ENCODE measurements around the gene FAM171A1. TPM values are rescaled to one million over a fixed set of nuclear protein-coding genes. Genes with fewer than 3 reads are reported as not detected.

The FAM171A1 gene
- polyA plus RNA-seq, 4 donors = 9.2 to 28.4 (median 18.2) TPM

- no peak for FAIRE-seq
- Histone ChIP-seq H3K4me1 (ENCODE audit: control insufficient read depth in 3 of 3, insufficient read depth in 2 of 3, low read depth in 1 of 3, low read length in 2 of 3) (no peaks in the 10 kb centered on the region), H3K4me3 (ENCODE audit: low read depth in 1 of 3, low read length in 3 of 3) (no peak overlapping the region), H3K27me3 (ENCODE audit: control insufficient read depth in 3 of 3, insufficient read depth in 3 of 3, low read length in 3 of 3) (no peaks in the 10 kb centered on the region), H3K9me3 (ENCODE audit: control insufficient read depth in 2 of 2, insufficient read depth in 1 of 2, low read depth in 1 of 2, low read length in 1 of 2) (peaks cover 0 to 9% of the 10 kb centered on the region in 2 donors), H3K27ac (ENCODE audit: low read depth in 1 of 3, low read length in 2 of 3) (no peak overlapping the region), H3K36me3 (ENCODE audit: control insufficient read depth in 3 of 3, insufficient read depth in 2 of 3, low read depth in 1 of 3, low read length in 3 of 3) (no peaks in the 10 kb centered on the region)
- WGBS, 3 donors = 56 to 61% (median 57%) methylated on average over 17 of the region's 17 CpGs
- DNase-seq = peak in 1 of 2 donors; percentile 24
Measured at GRCh38 chr10:15385552-15386455, 14.7 kb upstream of the FAM171A1 start.

DNA sequence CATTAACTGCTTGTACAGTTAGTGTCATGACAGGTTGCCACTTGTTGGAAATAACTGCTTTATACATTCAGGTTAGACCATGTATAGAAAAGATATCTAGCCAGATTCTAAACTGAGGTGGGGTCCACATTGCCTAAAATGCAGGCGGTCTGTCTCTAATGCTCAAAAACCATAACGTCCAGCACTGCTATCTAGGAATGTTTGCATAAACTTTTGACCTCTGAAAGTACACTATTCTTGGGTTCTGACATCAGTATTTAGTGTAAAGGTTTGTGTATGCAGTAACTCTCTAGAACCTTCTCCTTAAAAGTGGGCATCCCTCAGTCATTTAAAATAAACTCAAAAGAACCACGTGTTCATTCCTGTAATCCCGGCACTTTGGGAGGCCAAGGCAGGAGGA lies 10.3 kb upstream of the FAM171A1 start:
- H3K36me3 ChIP-seq (ENCODE audit: control insufficient read depth in 3 of 3, insufficient read depth in 2 of 3, low read depth in 1 of 3, low read length in 3 of 3) = no peaks in the 10 kb centered on the region
- H3K27me3 ChIP-seq (ENCODE audit: control insufficient read depth in 3 of 3, insufficient read depth in 3 of 3, low read length in 3 of 3) = no peaks in the 10 kb centered on the region
- WGBS, 3 donors = 39 to 56% (median 51%) methylated on average over 4 of the region's 4 CpGs
- H3K4me3 ChIP-seq (ENCODE audit: low read depth in 1 of 3, low read length in 3 of 3) = no peak overlapping the region
- no peak for DNase-seq
- peaks cover 0 to 9% of the 10 kb centered on the region in 2 donors for H3K9me3 ChIP-seq (ENCODE audit: control insufficient read depth in 2 of 2, insufficient read depth in 1 of 2, low read depth in 1 of 2, low read length in 1 of 2)
- H3K4me1 ChIP-seq (ENCODE audit: control insufficient read depth in 3 of 3, insufficient read depth in 2 of 3, low read depth in 1 of 3, low read length in 2 of 3) = no peaks in the 10 kb centered on the region
- FAIRE-seq = no peak
- H3K27ac ChIP-seq (ENCODE audit: low read depth in 1 of 3, low read length in 2 of 3) = no peak overlapping the region

GRCh38 chr10:15379078-15379477 lies 8.0 kb upstream of the FAM171A1 start:
- H3K36me3 ChIP-seq (ENCODE audit: control insufficient read depth in 3 of 3, insufficient read depth in 2 of 3, low read depth in 1 of 3, low read length in 3 of 3) = no peaks in the 10 kb centered on the region
- H3K4me3 ChIP-seq (ENCODE audit: low read depth in 1 of 3, low read length in 3 of 3) = no peak overlapping the region
- H3K4me1 ChIP-seq (ENCODE audit: control insufficient read depth in 3 of 3, insufficient read depth in 2 of 3, low read depth in 1 of 3, low read length in 2 of 3) = no peaks in the 10 kb centered on the region
- no peak for DNase-seq
- no peak overlapping the region for H3K27ac ChIP-seq (ENCODE audit: low read depth in 1 of 3, low read length in 2 of 3)
- peaks cover 0 to under 1% of the 10 kb centered on the region in 2 donors for H3K9me3 ChIP-seq (ENCODE audit: control insufficient read depth in 2 of 2, insufficient read depth in 1 of 2, low read depth in 1 of 2, low read length in 1 of 2)
- WGBS, 3 donors = 75 to 79% (median 78%) methylated on average over 5 of the region's 5 CpGs
- H3K27me3 ChIP-seq (ENCODE audit: control insufficient read depth in 3 of 3, insufficient read depth in 3 of 3, low read length in 3 of 3) = no peaks in the 10 kb centered on the region
- FAIRE-seq = no peak

DNA sequence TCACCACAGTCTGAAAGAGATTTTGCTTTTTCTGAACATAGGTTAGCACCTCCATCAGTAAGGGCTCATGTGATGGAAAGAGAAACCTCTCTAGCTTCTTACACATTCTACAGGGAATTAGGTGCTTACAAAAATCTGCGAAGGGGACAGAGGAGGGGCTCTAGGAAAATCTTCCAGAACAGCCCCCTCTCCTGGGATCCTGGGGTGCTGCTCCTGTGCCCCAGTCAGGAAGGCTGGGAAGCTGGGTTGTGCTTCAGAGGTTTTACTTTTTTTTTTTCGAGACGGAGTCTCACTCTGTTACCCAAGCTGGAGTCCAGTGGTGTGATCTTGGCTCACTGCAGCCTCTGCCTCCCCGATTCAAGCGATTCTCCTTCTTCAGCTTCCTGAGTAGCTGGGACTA lies 7.5 kb upstream of the FAM171A1 start:
- FAIRE-seq = no peak
- H3K27ac ChIP-seq (ENCODE audit: low read depth in 1 of 3, low read length in 2 of 3) = no peak overlapping the region
- no peaks in the 10 kb centered on the region for H3K36me3 ChIP-seq (ENCODE audit: control insufficient read depth in 3 of 3, insufficient read depth in 2 of 3, low read depth in 1 of 3, low read length in 3 of 3)
- H3K4me1 ChIP-seq (ENCODE audit: control insufficient read depth in 3 of 3, insufficient read depth in 2 of 3, low read depth in 1 of 3, low read length in 2 of 3) = no peaks in the 10 kb centered on the region
- 79 to 94% (median 79%) methylated on average over 5 of the region's 5 CpGs for WGBS, 3 donors
- no peaks in the 10 kb centered on the region for H3K9me3 ChIP-seq (ENCODE audit: control insufficient read depth in 2 of 2, insufficient read depth in 1 of 2, low read depth in 1 of 2, low read length in 1 of 2)
- H3K4me3 ChIP-seq (ENCODE audit: low read depth in 1 of 3, low read length in 3 of 3) = no peak overlapping the region
- DNase-seq = no peak
- no peaks in the 10 kb centered on the region for H3K27me3 ChIP-seq (ENCODE audit: control insufficient read depth in 3 of 3, insufficient read depth in 3 of 3, low read length in 3 of 3)

DNA sequence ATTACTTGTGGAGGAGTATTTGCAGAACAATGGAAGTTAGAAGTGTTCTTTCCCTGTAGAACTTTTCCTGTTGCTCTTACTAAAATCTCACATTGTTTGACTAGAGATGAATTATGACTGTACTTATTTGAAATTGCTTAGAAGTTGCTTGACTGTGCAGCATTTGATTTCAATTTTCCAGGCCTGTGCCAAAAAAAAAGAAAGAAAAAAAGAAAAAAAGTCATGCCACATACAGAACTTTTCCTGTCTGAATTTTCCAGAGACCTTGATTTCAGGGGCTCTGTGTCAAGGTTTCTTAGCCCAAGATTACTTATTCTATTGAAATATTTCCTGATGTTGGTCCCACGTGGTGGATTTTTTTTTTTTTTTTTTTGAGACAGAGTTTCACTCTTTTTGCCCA lies 3.5 kb upstream of the FAM171A1 start:
- Histone ChIP-seq H3K4me3 (ENCODE audit: low read depth in 1 of 3, low read length in 3 of 3) (no peak overlapping the region), H3K4me1 (ENCODE audit: control insufficient read depth in 3 of 3, insufficient read depth in 2 of 3, low read depth in 1 of 3, low read length in 2 of 3) (peaks cover 0 to 3% (median 0%) of the 10 kb centered on the region in 3 donors), H3K27me3 (ENCODE audit: control insufficient read depth in 3 of 3, insufficient read depth in 3 of 3, low read length in 3 of 3) (peaks cover 0 to 3% (median 0%) of the 10 kb centered on the region in 3 donors), H3K9me3 (ENCODE audit: control insufficient read depth in 2 of 2, insufficient read depth in 1 of 2, low read depth in 1 of 2, low read length in 1 of 2) (no peaks in the 10 kb centered on the region), H3K36me3 (ENCODE audit: control insufficient read depth in 3 of 3, insufficient read depth in 2 of 3, low read depth in 1 of 3, low read length in 3 of 3) (no peaks in the 10 kb centered on the region), H3K27ac (ENCODE audit: low read depth in 1 of 3, low read length in 2 of 3) (no peak overlapping the region)
- no peak for FAIRE-seq
- WGBS, 3 donors = 0 to 8% (median 7%) methylated on average over 1 of the region's 1 CpG
- no peak for DNase-seq

GRCh38 chr10:15374156-15374555 lies 3.1 kb upstream of the FAM171A1 start:
- Histone ChIP-seq H3K27ac (ENCODE audit: low read depth in 1 of 3, low read length in 2 of 3) (no peak overlapping the region), H3K4me1 (ENCODE audit: control insufficient read depth in 3 of 3, insufficient read depth in 2 of 3, low read depth in 1 of 3, low read length in 2 of 3) (peaks cover 0 to 3% (median 0%) of the 10 kb centered on the region in 3 donors), H3K4me3 (ENCODE audit: low read depth in 1 of 3, low read length in 3 of 3) (no peak overlapping the region), H3K9me3 (ENCODE audit: control insufficient read depth in 2 of 2, insufficient read depth in 1 of 2, low read depth in 1 of 2, low read length in 1 of 2) (no peaks in the 10 kb centered on the region), H3K27me3 (ENCODE audit: control insufficient read depth in 3 of 3, insufficient read depth in 3 of 3, low read length in 3 of 3) (peaks cover 0 to 3% (median 0%) of the 10 kb centered on the region in 3 donors), H3K36me3 (ENCODE audit: control insufficient read depth in 3 of 3, insufficient read depth in 2 of 3, low read depth in 1 of 3, low read length in 3 of 3) (no peaks in the 10 kb centered on the region)
- FAIRE-seq = no peak
- DNase-seq = no peak
- 58 to 68% (median 64%) methylated on average over 3 of the region's 3 CpGs for WGBS, 3 donors

- H3K4me1 ChIP-seq (ENCODE audit: control insufficient read depth in 3 of 3, insufficient read depth in 2 of 3, low read depth in 1 of 3, low read length in 2 of 3) = peaks cover 0 to 3% (median 0%) of the 10 kb centered on the region in 3 donors
- 71 to 87% (median 82%) methylated on average over 2 of the region's 2 CpGs for WGBS, 3 donors
- H3K36me3 ChIP-seq (ENCODE audit: control insufficient read depth in 3 of 3, insufficient read depth in 2 of 3, low read depth in 1 of 3, low read length in 3 of 3) = no peaks in the 10 kb centered on the region
- DNase-seq = no peak
- H3K9me3 ChIP-seq (ENCODE audit: control insufficient read depth in 2 of 2, insufficient read depth in 1 of 2, low read depth in 1 of 2, low read length in 1 of 2) = no peaks in the 10 kb centered on the region
- no peak overlapping the region for H3K4me3 ChIP-seq (ENCODE audit: low read depth in 1 of 3, low read length in 3 of 3)
- no peak for FAIRE-seq
- no peak overlapping the region for H3K27ac ChIP-seq (ENCODE audit: low read depth in 1 of 3, low read length in 2 of 3)
- peaks cover 0 to 3% (median 0%) of the 10 kb centered on the region in 3 donors for H3K27me3 ChIP-seq (ENCODE audit: control insufficient read depth in 3 of 3, insufficient read depth in 3 of 3, low read length in 3 of 3)
Measured at GRCh38 chr10:15373199-15373598, 2.1 kb upstream of the FAM171A1 start.

GRCh38 chr10:15370212-15370855 lies 755 bp downstream of the FAM171A1 start:
- 1 to 2% (median 1%) methylated on average over 21 to 65 of the region's 65 CpGs for WGBS, 3 donors
- Histone ChIP-seq H3K4me3 (ENCODE audit: low read depth in 1 of 3, low read length in 3 of 3) (peak overlapping the region; percentile 73 to 97 (median 76)), H3K36me3 (ENCODE audit: control insufficient read depth in 3 of 3, insufficient read depth in 2 of 3, low read depth in 1 of 3, low read length in 3 of 3) (peaks cover 0 to 3% (median 0%) of the 10 kb centered on the region in 3 donors), H3K4me1 (ENCODE audit: control insufficient read depth in 3 of 3, insufficient read depth in 2 of 3, low read depth in 1 of 3, low read length in 2 of 3) (peaks cover 0 to 3% (median 0%) of the 10 kb centered on the region in 3 donors), H3K27ac (ENCODE audit: low read depth in 1 of 3, low read length in 2 of 3) (peak overlapping the region; percentile 20 to 63 (median 32)), H3K9me3 (ENCODE audit: control insufficient read depth in 2 of 2, insufficient read depth in 1 of 2, low read depth in 1 of 2, low read length in 1 of 2) (no peaks in the 10 kb centered on the region), H3K27me3 (ENCODE audit: control insufficient read depth in 3 of 3, insufficient read depth in 3 of 3, low read length in 3 of 3) (peaks cover 0 to 3% (median 0%) of the 10 kb centered on the region in 3 donors)
- no peak for FAIRE-seq
- peak; percentile 28 to 64 for DNase-seq

All from small intestine (tissue), 7 donors.